ENCODE results near the gene RAB13.

DNA sequence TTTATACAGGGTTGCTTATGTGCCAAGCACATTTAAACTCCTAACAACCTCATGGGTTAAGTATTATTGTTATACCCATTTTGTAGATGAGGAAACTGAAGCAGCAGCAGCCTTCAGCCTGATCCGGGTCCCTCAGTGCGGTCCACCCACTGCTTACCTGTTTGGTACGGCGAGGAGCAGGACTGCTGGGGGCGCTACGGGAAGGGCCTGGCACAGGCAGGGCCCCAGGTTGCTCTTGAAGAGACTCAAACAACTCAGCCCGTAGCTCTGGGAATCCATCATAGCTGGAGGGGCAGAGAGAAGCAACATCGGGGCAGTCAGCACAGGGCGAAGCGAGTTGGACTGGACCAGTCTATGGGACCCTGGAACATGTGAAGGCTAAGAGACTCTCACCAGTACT is 48.8 kb downstream of the RAB13 start:
- TF ChIP-seq, protein P1, sequence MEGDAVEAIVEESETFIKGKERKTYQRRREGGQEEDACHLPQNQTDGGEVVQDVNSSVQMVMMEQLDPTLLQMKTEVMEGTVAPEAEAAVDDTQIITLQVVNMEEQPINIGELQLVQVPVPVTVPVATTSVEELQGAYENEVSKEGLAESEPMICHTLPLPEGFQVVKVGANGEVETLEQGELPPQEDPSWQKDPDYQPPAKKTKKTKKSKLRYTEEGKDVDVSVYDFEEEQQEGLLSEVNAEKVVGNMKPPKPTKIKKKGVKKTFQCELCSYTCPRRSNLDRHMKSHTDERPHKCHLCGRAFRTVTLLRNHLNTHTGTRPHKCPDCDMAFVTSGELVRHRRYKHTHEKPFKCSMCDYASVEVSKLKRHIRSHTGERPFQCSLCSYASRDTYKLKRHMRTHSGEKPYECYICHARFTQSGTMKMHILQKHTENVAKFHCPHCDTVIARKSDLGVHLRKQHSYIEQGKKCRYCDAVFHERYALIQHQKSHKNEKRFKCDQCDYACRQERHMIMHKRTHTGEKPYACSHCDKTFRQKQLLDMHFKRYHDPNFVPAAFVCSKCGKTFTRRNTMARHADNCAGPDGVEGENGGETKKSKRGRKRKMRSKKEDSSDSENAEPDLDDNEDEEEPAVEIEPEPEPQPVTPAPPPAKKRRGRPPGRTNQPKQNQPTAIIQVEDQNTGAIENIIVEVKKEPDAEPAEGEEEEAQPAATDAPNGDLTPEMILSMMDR (IDR thresholded peaks at IDR 0.05) = no peak
- TF ChIP-seq POLR2AphosphoS5 (IDR thresholded peaks at IDR 0.05) (no peak), POLR2A (IDR thresholded peaks at IDR 0.05; ENCODE audit: low read depth) (no peak), EP300 (IDR thresholded peaks at IDR 0.05) (no peak)

Measured in esophagus muscularis mucosa (tissue), 4 donors.